ENCODE measurements around the gene NUP133.
"Not testable (repeated sequence)": the region's sequence is repeated elsewhere in the genome, so short reads cannot be mapped to it uniquely, and the experiment has no call there.

Gene NUP133

DNA sequence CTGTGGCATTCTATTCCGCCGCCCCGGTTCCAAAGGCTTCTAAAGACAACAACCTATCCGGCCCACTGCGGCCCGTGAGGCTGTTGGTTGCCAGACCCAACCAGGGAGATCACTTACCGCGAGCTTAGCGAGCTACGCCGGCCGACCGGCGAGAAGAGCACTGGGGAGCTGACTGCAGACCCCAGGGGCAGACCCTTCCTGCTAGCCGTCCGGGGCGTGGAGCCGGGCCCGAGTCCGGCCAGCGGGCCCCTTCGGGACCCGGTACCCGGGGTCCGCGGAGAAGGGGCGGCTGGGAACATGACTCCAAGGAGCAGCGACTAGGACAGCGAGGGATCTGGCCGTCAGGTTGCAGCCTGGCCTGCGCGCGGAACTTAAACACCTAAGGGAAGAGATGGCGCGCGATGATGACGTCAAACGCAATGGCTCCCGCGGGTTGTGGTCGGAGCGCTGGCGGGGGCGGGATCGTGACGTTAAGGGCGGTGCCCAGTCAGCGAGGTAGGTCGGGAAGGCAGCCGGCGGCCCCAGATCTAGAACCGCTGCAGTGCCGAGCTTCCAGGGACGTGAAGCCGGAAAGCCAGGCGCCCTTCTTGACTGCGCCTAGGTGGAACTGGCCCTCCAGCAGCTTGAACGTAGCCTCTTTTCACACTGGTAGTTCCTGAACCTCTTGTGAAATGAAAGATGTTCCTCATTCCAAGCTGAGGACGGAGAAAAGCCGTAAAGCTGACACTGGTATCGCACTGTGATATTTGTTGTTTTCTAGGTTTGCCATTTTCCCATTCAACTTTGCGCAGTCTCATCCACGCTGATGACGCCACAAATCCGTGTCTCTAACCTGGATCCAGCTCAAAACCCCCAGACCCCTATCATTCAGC, at the start of gene NUP133:
NUP133 (minus strand) TSS at position 391 of the 872 bp plus-strand sequence; CDS start at position 299, 92 bp downstream.
- DNase-seq = peak; percentile 98

DNA sequence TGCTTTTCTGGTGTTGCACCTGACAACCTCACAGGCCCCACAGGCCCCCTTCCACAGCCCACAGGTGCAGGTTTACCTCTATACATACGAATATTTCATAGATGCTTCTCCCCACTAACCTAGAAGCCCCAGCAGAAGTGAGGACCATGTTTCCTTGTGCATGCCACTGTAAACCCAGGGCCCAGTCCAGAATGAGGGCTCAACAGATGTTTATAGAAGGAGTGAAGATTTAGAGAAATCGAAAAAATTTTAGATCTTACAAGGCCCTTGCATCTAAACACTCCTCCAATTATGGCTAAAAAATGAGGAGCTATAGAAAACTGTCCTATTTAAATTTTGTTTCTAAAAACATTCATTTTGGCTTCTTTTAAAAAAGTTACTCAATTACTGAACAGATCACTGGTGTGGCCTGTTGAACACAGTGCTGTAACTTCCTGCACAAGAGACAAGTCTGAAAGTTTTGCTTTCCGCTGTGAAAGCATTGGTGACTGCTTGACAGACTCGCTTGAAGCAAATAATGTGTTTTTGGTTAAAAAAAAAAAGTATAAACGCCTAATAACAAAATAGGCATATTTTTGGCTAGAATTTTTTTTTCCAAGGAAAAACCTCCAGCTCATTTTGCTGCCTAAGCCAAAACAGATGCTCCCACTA, 49.2 kb upstream of the NUP133 start:
- no peak for DNase-seq

DNA sequence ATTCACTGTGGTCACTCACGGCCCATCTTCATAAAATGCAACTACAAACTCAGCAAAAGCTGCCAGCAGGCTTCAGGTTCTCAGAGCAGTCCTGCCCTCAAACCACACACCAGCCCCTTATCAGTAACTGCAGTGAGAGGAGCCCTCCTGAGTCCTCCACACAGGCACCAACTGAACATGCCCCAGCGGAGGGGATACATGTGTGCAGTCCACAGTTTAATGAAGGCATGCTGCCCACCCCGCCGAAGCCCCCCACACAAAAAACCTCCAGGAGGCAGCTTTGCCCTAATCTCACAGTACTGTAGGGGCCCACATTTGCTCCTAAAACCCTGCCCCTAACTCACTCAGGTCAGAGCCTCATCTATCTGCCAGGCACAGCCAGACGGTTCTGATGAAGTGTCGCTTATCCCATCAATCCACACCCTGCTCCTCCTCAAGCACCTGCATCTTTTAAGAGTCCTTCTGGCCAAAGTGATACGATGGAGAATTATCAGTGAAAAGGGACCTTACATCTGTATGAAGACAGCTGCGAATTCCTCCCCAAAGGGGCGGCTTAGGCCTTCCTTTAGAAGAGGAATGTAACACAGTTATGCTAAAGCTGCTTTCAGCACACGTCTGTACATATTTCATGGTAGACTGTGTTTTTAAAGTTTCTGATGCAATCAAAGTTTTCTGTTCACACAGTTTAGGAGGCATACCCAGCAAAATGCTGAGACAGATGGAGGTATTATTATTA, 46.9 kb upstream of the NUP133 start:
- DNase-seq = no peak

DNA sequence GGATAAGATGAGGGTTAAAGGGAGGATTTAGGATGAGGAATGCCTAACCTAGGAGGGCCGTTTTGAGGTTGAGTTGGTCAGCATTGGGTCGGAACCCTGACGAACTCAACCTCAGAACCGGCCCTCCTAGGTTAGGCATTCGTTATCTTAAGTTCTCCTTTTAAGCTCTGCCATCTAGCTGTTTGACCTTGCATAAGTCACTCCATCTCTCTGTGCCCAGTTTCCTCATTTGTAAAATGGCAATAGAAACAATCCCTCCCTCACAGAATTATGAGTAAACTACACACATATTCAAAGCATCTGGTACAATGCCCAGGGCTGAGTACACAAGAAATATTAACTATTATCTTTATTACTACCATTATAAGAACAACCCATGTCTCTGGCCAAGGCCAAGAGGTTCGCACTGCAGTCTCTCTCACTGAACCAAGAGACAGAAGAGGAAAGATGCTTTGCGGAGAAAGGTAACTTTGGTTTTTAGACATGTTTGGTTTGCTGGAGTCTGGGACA, 45.5 kb upstream of the NUP133 start:
- DNase-seq = no peak

DNA sequence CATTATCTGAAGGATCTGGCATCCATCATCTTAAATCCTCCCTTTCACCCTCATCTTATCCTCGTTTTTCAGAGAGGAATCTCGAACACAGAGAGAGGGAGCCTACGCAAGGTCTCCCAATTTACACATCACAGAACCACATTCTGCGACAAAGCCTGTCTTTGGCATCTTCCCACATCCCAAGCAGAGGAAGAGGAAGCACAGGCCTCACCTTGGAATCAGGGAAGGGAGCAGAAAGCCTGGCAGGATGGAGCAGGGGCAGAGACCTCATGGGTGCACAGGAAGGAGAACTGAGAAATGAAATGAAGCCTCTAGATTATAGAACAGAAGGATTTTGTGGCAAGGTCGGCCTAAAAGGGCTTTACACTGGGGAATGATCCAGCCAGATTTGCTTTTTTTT, 44.6 kb upstream of the NUP133 start:
- DNase-seq = no peak

DNA sequence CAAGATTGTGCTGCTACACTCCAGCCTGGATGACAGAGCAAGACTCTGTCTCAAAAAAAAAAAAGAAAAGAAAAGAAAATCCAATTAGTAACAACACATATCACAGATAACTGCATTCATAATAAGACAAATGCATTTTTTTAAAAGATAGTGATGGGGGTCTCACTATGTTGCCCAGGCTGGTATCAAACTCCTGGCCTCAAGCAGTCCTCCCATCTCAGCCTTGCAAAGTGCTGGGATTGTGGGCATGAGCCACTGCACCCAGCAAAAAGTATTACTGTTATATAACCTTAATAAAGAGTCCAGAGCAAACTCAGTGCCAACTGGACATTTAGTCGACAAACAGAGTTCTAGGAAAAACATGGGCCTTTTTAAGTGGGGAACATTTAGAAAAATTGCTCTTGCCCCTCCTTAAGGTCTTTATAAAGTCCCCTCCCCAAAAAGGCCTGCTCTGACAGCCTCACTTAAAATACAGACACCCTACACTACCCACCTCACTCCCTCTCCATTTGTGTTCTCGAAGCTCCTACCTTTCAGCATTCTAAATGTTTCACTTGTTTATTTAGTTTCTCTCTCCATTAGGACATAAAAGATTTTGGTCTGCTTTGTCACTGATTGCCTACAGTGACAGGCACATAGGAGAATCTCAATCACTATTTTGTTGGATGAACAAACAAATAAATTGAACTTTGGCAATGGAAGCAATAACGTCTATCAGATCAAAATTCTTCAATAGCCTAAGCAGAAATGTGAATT, 42.8 kb upstream of the NUP133 start:
- no peak for DNase-seq

DNA sequence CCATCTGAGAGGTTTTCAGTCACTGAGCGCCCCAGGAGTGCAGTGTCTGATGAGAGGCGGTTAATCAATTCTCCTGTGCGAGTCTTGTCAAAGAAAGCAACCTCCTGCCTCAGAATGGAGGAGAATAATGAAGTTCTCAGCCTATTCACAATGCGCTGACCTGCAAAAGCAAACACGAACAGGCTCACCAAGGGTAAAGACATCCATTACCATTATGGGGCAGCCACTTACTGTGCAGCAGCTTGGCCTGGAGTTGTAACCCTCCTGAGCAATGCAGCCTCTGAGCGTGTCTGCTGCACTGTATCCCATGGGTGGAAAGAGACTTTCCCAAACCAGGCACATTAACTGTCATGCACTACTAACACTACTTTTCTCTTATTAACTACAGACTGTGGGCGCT, 39.4 kb upstream of the NUP133 start:
- no peak for DNase-seq

DNA sequence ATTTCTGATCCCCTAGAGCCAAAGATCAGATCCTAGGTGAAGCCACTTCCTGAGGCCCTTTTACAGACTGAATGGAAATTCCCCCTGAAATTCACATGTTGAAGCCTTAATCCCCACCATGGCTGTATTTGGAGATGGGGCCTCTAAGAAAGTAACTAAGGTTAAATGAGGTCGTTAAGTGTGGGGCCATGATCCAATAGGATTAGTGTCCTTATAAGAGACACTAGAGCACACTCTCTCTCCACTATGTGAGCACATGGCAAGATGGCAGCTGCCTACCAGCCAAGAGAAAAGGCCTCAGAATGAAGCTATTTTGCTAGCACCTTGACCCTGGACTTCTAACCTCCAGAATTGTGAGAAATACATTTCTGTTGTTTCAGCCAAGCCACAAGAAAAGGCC, 36.4 kb upstream of the NUP133 start:
- DNase-seq = no peak

DNA sequence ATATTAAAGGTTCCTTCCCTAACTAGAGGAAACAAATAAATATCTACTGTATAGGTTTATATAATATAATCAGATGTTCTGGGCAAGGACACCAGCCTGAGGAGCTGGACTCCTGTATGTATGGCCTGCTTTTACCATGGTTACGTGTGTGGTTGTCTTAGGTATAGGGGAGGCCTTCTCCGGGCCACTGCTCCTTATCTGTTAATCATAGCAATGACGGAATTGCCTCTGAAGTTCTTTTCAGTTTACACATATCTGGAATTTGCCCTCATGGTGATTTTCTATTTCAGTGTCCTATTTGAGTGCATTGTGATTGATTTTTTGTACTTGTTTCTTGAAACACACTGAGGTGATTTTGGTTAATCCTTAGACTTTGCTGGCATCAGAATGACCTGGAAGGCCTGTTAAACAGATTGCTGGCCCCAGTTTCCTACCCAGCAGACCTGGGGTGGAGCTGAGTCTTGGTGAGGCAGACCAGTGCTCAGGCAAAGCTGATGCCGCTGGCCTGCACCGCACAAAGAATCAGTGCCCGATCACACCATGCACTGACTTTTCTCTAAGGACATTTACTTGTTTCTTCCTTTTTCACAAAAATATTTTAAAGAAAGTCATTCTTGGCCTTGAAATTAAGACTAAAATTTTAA, 31.8 kb upstream of the NUP133 start:
- DNase-seq = no peak

DNA sequence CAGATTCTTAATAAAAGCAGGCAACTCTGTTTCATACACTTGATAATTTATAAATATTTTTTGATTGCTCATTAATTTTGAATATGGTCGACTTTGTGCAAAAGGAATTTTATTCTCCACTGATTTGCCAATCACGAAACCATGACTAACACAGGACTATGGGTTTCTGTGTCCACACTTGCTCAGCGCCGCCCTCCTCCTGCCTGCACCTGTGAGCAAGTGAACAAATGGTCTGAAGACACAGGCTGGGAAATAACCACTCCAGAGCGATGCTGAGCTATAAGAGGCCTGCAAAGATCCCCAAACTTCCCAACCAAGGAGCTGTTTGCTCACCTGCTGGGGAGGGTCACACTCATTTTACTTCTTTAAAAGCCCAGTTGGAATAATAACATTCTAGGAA, 30.8 kb upstream of the NUP133 start:
- no peak for DNase-seq

DNA sequence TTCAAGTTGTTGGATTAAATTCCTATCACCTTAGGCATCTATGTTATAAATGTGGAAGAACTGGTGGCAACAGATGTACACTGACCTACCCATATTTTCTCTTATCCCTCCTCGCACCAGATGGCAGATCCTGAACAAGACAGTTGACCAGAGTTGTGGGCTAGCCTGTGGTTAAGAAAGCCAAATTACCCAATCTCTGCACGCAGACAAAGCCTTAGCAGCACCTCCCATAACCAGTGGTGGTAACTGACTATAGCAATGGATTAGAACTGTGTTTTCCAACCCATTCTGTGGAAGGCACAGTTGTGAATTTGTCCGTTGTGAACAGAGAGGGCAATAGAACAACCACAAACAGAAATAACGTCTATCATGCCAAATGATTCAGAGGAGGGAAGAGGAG, 29.8 kb upstream of the NUP133 start:
- DNase-seq = no peak

DNA sequence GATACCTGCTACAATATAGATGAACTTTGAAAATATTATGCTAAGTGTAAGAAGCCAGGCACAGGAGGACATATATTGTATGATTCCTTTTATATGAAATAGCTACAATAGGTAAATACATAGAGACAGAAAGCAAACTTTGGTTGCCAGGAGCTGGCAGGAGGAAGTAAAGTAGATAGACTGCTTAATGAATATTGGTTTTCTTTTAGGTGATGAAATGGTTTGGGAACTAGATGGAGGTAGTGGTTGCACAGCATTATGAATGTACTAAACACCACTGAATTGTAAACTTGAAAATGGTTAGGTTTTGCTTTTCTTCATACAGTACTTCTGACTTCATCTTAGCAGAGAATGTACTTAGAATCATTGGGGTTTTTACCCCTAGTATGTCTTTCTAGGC, 28.8 kb upstream of the NUP133 start:
- no peak for DNase-seq

DNA sequence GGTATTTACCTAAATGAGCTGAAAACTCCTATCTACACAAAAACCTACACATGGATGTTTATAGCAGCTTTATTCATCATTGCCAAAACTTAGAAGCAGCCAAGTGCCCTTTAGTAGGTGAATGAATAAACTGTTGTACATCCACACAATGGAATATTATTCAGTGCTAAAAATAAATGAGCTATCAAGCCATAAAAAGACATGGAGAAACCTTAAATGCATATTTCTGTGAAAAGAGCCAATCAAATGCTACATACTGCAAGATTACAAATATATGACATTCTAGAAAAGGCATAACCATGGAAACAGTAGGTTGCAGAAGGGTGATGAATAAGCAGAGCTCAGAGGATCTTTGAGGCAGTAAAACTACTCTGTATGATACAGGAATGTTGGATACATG, 27.1 kb upstream of the NUP133 start:
- DNase-seq = no peak

DNA sequence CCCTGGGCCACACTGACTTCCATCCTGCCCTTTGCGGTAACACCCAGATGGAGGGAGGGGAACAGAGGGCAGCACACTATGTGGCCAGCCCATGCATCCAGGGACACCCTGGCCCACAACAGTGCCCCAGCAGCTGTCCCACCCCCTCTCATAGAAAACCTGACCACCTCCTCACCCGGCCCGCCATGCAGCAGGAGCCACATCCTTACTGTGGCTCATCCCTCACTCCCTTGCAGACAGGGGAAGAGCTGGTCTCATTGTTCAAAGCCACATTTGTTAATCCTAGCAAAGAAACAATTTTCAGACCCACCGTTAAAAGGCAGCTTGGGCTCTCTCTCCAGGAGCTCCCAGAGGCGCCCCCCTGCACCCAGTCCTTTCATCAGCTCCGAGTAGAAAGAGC, 23.2 kb upstream of the NUP133 start:
- DNase-seq = no peak

DNA sequence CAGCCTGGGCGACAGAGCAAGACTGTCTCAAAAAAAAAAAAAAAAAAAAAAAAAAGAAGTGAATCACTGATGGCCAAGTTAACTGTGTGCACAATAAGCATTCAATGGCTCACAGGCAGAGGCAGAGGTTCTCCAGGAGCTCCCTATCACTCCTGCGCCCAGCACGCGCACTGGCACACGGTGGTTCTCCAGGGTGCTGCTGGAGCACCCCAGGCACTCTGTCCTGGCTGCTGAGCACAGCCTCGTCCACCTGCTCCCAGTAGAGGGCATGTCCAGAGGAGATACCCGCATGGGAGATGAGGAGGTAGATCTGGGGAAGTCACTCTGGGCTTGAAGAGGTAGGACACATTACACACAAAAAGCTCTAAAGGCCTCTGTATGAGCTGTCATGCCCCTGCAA, 21.5 kb upstream of the NUP133 start:
- DNase-seq = no peak

DNA sequence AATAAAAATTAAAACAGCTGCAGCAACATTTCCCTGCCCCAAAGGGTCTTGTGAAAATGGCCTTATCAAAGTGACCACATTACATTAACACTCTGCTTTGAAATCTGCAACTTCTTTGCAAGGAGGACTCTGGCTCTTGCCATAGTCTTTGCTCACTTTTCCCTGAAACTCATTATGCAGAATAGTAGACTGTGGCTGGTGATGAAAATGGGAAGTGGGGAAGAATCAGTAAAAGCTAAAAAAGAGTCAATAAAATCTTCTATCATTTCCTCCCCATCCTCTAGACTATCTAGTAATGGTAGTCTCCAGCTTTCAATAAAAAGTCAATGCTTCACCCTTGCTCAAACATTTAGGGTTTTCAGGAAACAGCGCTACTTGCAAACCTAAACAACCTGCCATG, 18.6 kb upstream of the NUP133 start:
- no peak for DNase-seq

DNA sequence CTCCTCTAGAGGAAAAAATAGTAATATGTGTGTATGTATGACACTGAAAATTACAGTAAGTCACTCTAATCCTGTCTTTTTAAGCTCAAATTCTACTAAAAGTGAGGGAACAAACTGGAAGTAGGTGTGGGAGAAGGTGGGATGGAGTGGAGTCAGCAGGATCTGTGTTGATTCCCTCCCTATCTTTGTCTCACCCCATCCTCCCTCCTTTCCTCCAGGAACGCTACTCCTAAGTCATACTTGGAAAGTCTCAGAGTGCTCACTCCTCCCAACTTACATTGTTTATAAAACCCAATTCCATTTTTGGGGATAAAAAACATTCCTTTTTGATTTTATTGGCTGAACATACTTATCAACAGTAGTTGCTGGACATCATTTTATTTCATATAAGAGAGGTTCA, 14.9 kb upstream of the NUP133 start:
- no peak for DNase-seq

DNA sequence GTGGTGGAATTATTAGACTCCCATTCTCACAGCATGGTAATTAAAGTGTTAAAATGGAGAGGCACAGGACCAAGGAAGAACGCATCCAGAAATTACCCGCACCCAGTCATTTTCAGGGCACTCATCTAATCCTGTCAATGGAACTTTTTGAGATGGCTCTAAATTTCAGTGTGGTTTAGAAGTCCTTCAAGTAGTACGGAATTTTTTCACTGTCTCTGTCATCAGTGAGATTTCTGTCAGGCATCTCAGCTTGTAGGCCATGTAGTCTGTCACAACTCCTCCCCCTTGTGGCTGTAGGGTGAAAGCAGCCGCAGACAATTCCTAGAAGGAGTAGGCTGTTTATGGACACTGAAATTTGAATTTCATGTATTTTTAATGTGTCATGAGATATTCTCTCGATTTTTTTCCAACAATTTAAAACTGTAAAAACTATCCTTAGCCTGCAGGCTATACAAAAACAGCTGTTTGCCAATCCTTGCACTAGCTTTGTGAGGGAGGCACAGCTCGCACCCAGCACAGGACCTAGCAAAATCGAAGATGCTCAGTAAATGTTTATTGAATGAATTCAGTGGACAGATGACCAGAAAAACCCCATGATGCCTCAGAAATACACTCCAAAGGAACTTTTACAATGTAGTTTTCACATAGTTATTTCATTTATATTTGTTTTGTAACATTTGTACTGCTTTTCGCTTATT, 6.6 kb upstream of the NUP133 start:
- peak; percentile 5 for DNase-seq

DNA sequence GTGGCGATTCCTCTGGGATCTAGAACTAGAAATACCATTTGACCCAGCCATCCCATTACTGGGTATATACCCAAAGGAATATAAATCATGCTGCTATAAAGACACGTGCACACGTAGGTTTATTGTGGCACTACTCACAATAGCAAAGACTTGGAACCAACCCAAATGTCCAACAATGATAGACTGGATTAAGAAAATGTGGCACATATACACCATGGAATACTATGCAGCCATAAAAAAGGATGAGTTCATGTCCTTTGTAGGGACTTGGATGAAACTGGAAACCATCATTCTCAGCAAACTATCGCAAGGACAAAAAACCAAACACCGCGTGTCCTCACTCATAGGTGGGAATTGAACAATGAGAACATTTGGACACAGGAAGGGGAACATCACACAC, 3.5 kb upstream of the NUP133 start:
- DNase-seq = not testable (repeated sequence)

DNA sequence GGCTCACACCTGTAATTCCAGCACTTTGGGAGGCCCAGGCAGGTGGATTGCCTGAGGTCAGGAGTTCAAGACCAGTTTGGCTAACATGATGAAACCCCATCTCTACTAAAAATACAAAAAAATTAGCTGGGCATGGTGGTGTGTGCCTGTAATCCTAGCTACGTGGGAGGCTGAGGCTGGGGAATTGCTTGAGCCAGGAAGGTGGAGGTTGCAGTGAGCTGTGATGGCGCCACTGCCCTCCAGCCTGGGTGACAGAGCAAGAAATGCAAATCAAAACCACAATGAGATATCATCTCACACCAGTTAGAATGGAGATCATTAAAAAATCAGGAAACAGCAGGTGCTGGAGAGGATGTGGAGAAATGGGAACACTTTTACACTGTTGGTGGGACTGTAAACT, 3.1 kb upstream of the NUP133 start:
- not testable (repeated sequence) for DNase-seq

DNA sequence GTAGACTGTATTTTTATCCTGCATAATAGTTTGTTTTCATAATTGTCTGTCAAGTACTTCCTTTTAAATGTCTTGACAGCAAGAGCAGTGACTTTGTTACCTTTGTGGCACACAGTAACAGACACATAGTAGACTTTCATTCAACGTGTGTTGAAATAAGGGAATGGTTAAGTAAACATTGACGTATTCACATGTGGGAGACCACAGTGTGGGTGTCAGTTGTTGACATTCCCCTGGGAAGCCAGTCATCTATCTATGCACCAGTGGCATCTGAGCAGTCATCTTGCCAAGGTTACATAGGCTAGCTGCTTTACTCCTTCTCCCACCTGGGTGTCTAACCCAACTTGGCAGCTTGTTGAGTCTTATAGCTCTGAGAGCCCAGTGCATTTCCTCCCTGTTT, 1.4 kb upstream of the NUP133 start:
- DNase-seq = no peak
